Measurements from ENCODE around the gene VPS8. TPM values are rescaled to one million over a fixed set of nuclear protein-coding genes. Genes with fewer than 3 reads are reported as not detected.

The VPS8 gene
- total RNA-seq, 2 donors from 2014 or later, result 40.1 to 78.0 TPM

GRCh38 chr3:184786280-184786941 lies 25.6 kb upstream of the VPS8 start:
- H3K4me3 ChIP-seq, result peak overlapping the region; percentile 50
- no peak for DNase-seq (ENCODE audit: low spot score)

GRCh38 chr3:184788751-184789150 lies 23.2 kb upstream of the VPS8 start:
- no peaks in the 10 kb centered on the region for H3K9me3 ChIP-seq
- ATAC-seq (ENCODE audit: insufficient number of reproducible peaks, low FRiP score, low read depth) (no peak), DNase-seq (ENCODE audit: low spot score) (no peak)
- H3K36me3 ChIP-seq, result no peaks in the 10 kb centered on the region
- TF ChIP-seq, protein P1, sequence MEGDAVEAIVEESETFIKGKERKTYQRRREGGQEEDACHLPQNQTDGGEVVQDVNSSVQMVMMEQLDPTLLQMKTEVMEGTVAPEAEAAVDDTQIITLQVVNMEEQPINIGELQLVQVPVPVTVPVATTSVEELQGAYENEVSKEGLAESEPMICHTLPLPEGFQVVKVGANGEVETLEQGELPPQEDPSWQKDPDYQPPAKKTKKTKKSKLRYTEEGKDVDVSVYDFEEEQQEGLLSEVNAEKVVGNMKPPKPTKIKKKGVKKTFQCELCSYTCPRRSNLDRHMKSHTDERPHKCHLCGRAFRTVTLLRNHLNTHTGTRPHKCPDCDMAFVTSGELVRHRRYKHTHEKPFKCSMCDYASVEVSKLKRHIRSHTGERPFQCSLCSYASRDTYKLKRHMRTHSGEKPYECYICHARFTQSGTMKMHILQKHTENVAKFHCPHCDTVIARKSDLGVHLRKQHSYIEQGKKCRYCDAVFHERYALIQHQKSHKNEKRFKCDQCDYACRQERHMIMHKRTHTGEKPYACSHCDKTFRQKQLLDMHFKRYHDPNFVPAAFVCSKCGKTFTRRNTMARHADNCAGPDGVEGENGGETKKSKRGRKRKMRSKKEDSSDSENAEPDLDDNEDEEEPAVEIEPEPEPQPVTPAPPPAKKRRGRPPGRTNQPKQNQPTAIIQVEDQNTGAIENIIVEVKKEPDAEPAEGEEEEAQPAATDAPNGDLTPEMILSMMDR (IDR thresholded peaks at IDR 0.05), result no peak
- peaks cover 3 to 18% of the 10 kb centered on the region in 2 donors for H3K4me1 ChIP-seq (ENCODE audit: control insufficient read depth in 1 of 2, low read depth in 2 of 2)
- H3K4me3 ChIP-seq, result no peak overlapping the region
- no peak overlapping the region for H3K27ac ChIP-seq
- H3K27me3 ChIP-seq (replicated peaks; ENCODE audit: insufficient read depth), result no peaks in the 10 kb centered on the region

More at GRCh38 chr3:184786280-184786941, 25.6 kb upstream of the VPS8 start:
- ATAC-seq (ENCODE audit: insufficient number of reproducible peaks, low FRiP score, low read depth), result no peak
- Histone ChIP-seq H3K36me3 (no peaks in the 10 kb centered on the region), H3K9me3 (no peaks in the 10 kb centered on the region), H3K27me3 (replicated peaks; ENCODE audit: insufficient read depth) (no peaks in the 10 kb centered on the region), H3K4me1 (ENCODE audit: control insufficient read depth in 1 of 2, low read depth in 2 of 2) (peaks cover 3 to 18% of the 10 kb centered on the region in 2 donors), H3K27ac (peak overlapping the region; percentile 71 to 77)
- TF ChIP-seq, protein P1 (IDR thresholded peaks at IDR 0.05), result no peak

GRCh38 chr3:184789314-184789998 lies 22.5 kb upstream of the VPS8 start:
- no peak overlapping the region for H3K4me3 ChIP-seq
- no peaks in the 10 kb centered on the region for H3K27me3 ChIP-seq (replicated peaks; ENCODE audit: insufficient read depth)
- H3K36me3 ChIP-seq, result no peaks in the 10 kb centered on the region
- TF ChIP-seq, protein P1 (IDR thresholded peaks at IDR 0.05), result no peak
- ATAC-seq (ENCODE audit: insufficient number of reproducible peaks, low FRiP score, low read depth) (no peak), DNase-seq (ENCODE audit: low spot score) (no peak)
- no peak overlapping the region for H3K27ac ChIP-seq
- H3K4me1 ChIP-seq (ENCODE audit: control insufficient read depth in 1 of 2, low read depth in 2 of 2), result peaks cover 3 to 18% of the 10 kb centered on the region in 2 donors
- no peaks in the 10 kb centered on the region for H3K9me3 ChIP-seq

DNA sequence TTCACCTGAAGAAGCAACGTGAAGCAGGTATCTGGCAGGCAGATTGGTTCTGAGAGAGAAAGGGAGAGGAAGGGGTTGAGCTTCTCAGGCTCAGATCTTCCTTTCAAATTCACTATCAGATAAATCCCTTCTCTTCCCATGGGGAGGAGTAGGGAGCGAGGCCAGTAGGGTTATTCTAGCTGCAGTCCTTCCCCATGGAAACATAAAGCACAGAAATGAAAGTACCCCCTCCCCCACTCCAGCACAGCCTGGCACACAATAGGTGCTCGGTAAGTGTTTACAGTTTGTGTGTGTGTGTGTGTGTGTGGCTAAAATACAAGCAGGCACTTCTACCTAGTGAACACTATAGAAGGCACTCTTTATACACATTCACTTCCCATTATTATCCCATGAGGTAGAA lies 20.8 kb upstream of the VPS8 start:
- Histone ChIP-seq H3K4me3 (no peak overlapping the region), H3K27ac (no peak overlapping the region), H3K36me3 (no peaks in the 10 kb centered on the region), H3K4me1 (ENCODE audit: control insufficient read depth in 1 of 2, low read depth in 2 of 2) (peaks cover under 1 to 13% of the 10 kb centered on the region in 2 donors), H3K27me3 (replicated peaks; ENCODE audit: insufficient read depth) (no peaks in the 10 kb centered on the region), H3K9me3 (no peaks in the 10 kb centered on the region)
- ATAC-seq (ENCODE audit: insufficient number of reproducible peaks, low FRiP score, low read depth) (no peak), DNase-seq (ENCODE audit: low spot score) (no peak)
- TF ChIP-seq, protein P1 (IDR thresholded peaks at IDR 0.05), result no peak

DNA sequence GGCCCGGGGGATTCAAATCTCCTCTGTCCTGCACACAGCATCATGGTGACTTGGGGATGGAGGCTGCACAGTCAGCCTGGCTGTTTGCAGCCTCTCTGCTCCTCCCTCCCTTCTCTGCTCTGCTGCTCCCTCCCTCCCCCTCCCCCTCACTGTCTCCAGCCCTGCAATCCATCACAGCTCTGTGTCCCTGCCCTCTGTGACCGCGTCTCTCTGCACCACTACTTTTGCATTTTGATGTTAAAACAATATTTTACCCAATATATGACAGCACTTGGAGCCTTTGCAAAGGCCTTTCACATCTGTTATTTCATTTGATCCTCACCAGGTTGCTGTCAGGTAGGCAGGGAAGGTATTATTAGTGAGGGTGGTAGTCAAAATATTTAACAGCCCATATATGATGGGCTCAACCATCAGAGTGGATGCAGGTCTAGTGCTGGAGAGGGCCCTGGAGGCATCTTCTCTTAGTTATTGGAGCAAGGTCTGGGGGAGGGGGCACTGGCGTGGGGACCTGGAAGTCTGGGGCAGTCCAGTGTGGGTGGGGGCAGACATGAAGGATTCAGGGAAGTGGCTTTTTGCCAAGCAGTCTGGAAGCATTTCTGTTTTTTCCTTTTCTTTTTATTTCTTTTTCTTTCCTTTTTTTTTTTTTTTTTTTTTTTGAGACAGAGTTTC lies 16.3 kb upstream of the VPS8 start:
- Histone ChIP-seq H3K27me3 (replicated peaks; ENCODE audit: insufficient read depth) (no peaks in the 10 kb centered on the region), H3K4me1 (ENCODE audit: control insufficient read depth in 1 of 2, low read depth in 2 of 2) (no peaks in the 10 kb centered on the region), H3K9me3 (no peaks in the 10 kb centered on the region), H3K4me3 (no peak overlapping the region), H3K36me3 (no peaks in the 10 kb centered on the region), H3K27ac (no peak overlapping the region)
- ATAC-seq (ENCODE audit: insufficient number of reproducible peaks, low FRiP score, low read depth) (no peak), DNase-seq (ENCODE audit: low spot score) (no peak)
- TF ChIP-seq, protein P1 (IDR thresholded peaks at IDR 0.05), result no peak

Measured in thoracic aorta (tissue), 2 donors.